ENCODE data around the gene ACBD4. TPM values are rescaled to one million over a fixed set of nuclear protein-coding genes. Genes with fewer than 3 reads are reported as not detected.

The ACBD4 gene
- total and polyA plus RNA-seq, 2 of the 13 experiments (the other 11 are each of a cell fraction or from before 2014, with no cell fraction given) = 16.1 to 26.9 TPM

DNA sequence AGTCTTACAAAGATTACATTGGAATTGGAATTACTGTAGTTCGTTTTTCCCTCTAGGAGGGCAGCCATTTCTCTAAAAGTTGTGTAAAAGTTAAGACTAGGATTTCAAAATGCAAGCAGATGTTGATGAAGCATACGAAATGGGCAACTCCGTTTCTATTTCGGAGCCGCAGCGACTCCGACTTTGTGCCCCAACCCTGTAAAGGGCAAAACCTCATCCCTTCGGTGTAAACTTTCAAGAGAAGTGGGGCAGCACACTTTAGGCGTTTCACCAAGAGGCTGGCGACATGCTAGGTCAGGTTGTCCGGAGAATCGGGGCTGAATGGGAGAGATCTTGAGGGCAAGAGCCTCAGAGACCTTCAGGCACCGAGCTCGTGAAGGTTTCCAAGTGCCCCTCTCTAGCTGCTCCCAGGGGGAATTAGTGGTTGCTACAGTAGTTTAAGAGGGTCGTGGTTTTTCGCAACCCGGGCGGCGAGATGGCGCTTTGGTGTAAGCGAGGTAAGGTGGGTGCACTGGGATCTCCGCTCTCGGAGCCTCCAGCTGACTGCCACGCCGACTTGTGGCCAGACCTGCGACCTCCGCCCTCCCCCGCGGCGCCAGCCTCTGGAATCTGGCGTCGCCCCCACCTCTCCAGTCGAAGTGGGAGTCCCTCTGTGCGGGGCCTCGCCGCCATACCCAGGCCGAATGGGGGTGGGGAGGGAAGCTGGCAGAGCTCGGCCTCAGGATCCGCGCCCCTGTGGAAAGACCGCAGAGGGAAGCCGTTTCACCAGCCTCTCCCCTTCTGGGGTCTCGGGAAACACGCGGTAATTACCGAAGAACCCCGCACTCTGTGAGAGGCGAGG is 25.2 kb downstream of the ACBD4 start (continued):
- peak; percentile 29; the same call in 1 of the 2 replicates for TF ChIP-seq ZNF614 (CRISPR knock-in tag; IDR thresholded peaks at IDR 0.05; ENCODE audit: borderline replicate concordance)
- TF ChIP-seq NCOA2 (CRISPR knock-in tag; IDR thresholded peaks at IDR 0.05) = no peak; the same call in 1 of the 2 replicates
- TF ChIP-seq ZNF414 (CRISPR knock-in tag; IDR thresholded peaks at IDR 0.05) = peak; percentile 21; the same call in 1 of the 2 replicates
- TF ChIP-seq ZFP36 (IDR thresholded peaks at IDR 0.05; ENCODE audit: borderline replicate concordance, low read depth, low read length, partially characterized antibody) = no peak
- TF ChIP-seq ZBTB40 (IDR thresholded peaks at IDR 0.05) = no peak
- no peak; the same call in 1 of the 2 replicates for TF ChIP-seq ZBTB40 (CRISPR knock-in tag; IDR thresholded peaks at IDR 0.05)
- peak; percentile 48; the same call in 1 of the 2 replicates for TF ChIP-seq SMAD9 (CRISPR knock-in tag; IDR thresholded peaks at IDR 0.05)
- no peak for TF ChIP-seq U2AF2 (IDR thresholded peaks at IDR 0.05; ENCODE audit: low read depth, low read length)
- TF ChIP-seq U2AF1 (optimal IDR thresholded peaks at IDR 0.05; ENCODE audit: low read depth, low read length) = peak; percentile 90
- TF ChIP-seq SP2 (CRISPR knock-in tag; IDR thresholded peaks at IDR 0.05) = no peak
